NCI-H2107 treated with DMSO at 0.1 percent for 48 hours (cell line): Measurements from ENCODE around the gene NOXO1.

Source experiments
- DNase-seq: peaks from one replicate; lab custom pipeline; 2025; ENCODE audit not compliant: unreplicated experiment; lab: John Stamatoyannopoulos, UW

NOXO1 gene

GRCh38 chr16:1981398-1981836 is at the start of gene NOXO1:
Gene NOXO1, minus strand, starts transcription at chr16:1981469. Its CDS starts 290 bp downstream, at chr16:1981179.
- no peak for DNase-seq

DNA sequence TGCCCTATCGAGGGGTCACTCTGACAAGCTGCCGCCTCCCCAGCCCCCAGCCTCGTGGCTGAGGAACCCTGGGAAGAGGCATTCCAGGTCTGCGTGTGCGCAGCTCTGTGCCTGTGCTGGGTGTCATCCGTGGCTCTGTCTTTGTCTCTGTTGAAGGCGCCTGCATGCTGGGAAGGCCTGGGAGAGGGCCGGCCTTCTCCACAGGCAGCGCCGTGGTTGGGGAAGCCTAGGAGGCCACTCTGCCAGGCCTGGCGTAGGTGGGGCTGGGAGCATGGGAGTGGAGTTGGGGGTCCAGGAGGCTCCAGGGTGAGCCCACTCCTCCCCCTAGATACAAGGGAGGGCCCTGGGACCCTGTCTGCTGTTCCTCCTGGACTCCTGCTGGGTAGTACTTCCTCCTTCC is 48.8 kb upstream of the NOXO1 start:
- DNase-seq = no peak

DNA sequence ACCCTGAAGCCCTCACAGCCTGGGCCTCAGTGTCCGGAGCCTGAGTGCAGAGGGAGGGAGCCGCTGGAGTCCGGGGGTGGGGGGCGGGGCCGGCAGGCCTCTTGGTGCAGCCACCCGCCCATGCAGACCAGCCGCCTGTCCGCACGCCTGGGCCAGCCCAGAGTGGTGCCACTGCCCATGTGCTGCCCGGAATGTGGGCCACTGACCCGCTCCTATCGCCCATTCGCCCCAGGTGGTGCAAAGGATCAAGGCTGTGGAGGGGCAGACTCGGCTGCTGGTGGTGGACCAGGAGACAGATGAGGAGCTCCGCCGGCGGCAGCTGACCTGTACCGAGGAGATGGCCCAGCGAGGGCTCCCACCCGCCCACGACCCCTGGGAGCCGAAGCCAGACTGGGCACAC is 48.1 kb upstream of the NOXO1 start:
- DNase-seq = no peak

DNA sequence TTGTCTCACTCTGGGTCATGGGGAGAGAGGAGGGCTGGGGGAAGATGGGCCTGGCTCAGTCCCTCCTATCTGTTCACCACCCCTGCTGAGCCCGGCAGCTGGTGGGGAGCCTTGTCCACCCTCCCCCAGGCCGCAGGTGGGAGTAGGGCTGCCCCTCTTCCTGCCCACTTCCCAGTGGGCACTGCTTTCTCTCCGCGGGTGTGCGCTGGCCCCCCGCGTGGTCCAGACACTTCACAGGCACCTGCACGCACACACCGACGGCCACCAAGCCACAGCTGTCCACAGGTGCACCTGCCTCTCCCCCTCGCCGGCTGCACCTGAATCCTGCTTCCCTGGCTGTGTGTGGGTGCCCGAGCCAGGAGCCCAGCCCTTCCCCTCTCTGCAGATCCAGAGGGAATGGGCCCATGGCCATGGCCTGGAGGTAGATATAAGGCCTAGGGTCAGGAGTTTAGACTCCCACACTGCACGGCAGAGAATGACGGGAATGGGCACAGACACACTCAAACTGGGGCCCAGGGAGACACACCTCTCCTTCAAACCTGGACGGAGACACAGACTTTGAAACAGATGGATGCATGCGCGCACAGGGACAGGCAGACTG is 47.5 kb upstream of the NOXO1 start:
- DNase-seq = peak; percentile 42

- DNase-seq = no peak
These were observed 46.9 kb upstream of the NOXO1 start for GRCh38 chr16:2028146-2028545.

DNA sequence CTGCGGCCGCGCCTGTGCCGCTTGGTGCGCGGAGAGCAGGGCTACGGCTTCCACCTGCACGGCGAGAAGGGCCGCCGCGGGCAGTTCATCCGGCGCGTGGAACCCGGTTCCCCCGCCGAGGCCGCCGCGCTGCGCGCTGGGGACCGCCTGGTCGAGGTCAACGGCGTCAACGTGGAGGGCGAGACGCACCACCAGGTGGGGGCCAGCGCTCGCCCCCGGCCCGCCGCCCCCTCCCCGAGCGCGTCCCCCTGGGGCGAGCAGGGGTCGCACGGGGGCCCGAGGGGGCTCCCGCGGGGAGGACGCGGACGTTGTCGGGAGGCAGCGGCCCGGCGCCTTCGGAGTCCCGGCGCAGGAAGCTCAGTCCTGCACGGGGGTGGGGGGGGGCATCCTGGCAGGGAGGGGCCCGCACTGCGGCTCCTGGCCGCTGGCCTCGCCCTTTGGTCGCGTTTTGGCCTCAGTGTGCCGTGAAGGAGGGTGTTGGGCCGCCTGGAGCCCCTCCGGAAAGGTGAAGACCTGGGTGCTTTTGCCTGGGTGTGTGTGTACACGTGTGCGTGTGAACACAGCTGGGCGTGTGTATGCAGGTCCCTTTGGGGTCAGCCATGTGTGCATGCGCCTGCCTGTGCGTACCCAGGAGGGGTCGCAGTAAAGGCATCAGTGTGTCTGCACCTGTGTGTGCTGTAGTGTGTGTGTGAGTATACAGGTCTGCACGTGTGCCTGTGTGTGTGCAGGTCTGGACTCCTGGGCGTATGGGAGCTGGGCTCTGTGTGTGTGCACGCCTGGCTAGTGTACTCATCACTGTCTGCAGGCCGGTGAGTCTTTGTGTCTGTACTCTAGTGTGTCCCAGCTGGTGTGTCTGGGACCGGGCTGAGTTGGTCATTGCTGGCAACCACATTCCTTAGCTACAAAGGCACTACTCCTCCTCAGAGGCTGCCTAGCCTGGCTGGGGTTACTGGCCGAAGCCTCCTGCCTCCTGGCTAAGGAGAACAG is 46.0 kb upstream of the NOXO1 start:
- DNase-seq = no peak

GRCh38 chr16:2026461-2027023 is 45.3 kb upstream of the NOXO1 start, which contains the start of gene NHERF2:
Gene NHERF2, plus strand, starts transcription at chr16:2026902. Its CDS starts 104 bp downstream, at chr16:2027006.
- DNase-seq = no peak

DNA sequence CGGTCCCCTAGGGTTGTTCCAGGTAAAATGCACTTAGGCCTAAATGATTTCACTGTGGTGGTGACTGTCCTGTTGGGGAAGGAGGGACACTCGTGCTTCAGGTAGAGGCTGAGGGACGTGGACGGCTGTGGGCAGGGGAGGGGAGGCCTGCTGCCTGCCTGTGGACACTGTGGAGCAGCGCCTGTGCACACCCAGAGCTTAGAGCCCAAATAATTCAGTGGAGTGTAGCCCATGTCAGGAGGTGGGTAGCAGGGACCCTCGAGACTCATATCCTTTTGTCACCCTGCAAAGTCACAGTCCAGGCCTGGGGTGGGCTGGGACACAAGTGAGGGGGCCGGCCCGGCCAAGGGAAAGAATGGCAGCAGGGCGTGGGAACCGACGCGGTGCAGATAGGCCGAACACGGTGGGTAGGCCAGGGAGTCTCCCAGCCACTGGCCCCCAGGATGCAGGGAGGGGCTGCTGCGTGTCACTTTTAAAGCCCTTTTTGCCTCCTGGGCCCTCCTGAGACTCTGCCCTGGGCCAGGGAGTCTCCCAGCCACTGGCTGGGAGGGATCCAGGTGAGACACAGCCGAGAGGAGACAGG is 44.7 kb upstream of the NOXO1 start:
- no peak for DNase-seq

DNA sequence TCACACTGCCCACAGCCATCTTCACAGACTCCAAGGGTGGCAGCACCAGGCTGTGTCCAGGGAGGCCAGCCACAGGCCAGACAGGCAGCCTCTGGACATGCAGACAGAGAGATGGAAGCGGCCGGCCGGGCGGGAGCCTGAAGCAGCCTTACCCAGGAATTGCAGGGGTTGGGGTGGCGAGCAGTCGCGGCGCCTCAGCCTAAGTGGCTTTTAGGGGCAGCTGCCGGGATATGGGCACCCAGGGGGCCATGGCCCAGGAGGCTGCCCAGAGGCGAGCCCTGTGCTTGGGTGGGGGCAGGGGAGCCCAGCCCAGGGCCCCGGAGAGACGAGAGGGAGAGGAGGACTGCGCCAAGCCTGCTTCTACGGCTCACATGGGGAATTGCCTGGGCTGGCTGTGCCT is 44.0 kb upstream of the NOXO1 start:
- no peak for DNase-seq

- DNase-seq = no peak
These were observed 42.8 kb upstream of the NOXO1 start for GRCh38 chr16:2024032-2024420.

GRCh38 chr16:2023092-2024031 is 42.1 kb upstream of the NOXO1 start:
- DNase-seq = peak; percentile 40

- no peak for DNase-seq
These were observed 41.4 kb upstream of the NOXO1 start for GRCh38 chr16:2022723-2023091.

DNA sequence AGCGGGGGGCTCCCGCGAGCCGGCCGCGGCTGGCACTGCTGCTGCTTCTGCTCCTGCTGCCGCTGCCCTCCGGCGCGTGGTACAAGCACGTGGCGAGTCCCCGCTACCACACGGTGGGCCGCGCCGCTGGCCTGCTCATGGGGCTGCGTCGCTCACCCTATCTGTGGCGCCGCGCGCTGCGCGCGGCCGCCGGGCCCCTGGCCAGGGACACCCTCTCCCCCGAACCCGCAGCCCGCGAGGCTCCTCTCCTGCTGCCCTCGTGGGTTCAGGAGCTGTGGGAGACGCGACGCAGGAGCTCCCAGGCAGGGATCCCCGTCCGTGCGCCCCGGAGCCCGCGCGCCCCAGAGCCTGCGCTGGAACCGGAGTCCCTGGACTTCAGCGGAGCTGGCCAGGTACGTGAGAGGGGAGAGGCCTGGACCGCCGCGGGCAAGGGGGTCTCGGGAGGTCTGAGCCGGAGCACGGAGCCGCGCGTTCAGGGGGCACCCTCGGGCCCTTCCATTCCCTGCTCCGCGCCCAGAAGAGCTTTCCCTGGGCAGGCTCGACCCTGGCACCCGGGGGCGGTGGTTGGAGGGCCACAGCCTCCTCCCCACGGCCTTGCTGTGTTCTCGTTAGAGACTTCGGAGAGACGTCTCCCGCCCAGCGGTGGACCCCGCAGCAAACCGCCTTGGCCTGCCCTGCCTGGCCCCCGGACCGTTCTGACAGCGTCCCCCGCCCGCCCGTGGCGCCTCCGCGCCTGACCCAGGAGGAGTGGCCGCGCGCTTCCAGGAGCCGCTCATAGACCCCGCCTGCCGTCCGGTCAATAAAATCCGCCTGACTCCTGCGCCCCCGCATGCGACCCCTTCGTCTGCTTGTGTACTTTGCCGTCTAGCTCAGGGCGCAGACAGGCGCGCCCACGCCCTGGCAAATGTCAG is 38.9 kb upstream of the NOXO1 start:
- DNase-seq = no peak

GRCh38 chr16:2019518-2019920 is 38.2 kb upstream of the NOXO1 start, which contains the start of gene NPW:
Gene NPW, plus strand, starts transcription at chr16:2019785.
- no peak for DNase-seq

GRCh38 chr16:2016407-2016922 is 35.2 kb upstream of the NOXO1 start:
- DNase-seq = no peak

GRCh38 chr16:2015947-2016208 is 34.6 kb upstream of the NOXO1 start:
- no peak for DNase-seq

DNA sequence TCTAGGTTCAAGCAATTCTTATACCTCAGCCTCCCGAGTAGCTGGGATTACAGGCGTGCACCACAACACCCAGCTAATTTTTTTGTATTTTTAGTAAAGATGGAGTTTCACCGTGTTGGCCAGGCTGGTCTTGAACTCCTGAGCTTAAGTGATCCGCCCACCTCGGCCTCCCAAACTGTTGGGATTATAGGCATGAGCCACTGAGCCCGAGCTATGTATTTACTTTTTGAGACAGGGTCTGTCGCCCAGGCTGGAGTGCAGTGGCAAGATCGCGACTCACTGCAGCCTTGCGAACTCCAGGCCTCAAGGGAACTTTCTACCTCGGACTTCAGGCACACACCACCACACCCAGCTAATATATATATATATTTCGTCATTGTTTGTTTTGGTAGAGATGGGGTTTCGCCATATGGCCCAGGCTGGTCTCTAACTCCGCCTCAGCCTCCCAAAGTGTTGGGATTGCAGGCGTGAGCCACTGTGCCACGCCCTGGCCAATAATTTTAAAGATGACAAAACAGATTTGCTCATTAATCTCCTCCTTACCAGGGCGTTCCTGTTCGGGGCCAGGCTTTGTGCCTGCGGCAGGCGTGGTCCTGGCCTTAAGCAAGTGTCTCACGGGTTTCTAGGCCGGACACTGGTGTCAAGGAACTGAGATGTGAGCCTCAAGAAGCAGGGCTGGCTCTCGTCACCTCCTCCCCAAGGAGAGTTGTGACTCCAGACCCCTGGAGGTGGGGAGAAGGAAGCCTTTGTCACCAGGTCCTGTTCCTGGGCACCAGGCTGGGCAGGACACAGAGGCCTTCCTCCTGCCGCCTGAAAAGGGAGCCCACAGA is 34.1 kb upstream of the NOXO1 start:
- no peak for DNase-seq

- no peak for DNase-seq
These were observed 32.3 kb upstream of the NOXO1 start for GRCh38 chr16:2013527-2013926.
